PFSK-1 (cell line): ENCODE measurements around the gene LYPD5.

ENCODE experiments used
- FOXP2 ChIP-seq: optimal IDR thresholded peaks from 2 replicates; pipeline ENCODE3; 2011; ENCODE audit warnings: borderline replicate concordance, control low read depth, inconsistent platforms; ENCODE audit not compliant: insufficient read depth; ENCODE audit errors: extremely low read length, extremely low read depth
- POLR2AphosphoS5 ChIP-seq: IDR thresholded peaks from 2 replicates; pipeline ENCODE4 v1.6.1; 2012; ENCODE audit warnings: low read depth, mild to moderate bottlenecking, control low read depth, low read length, moderate library complexity
- REST ChIP-seq, 2 experiments: IDR thresholded peaks; 2 replicates each; pipeline versions ENCODE4 v1.6.1 to v1.8.0; 2011 to 2012; ENCODE audit warnings: low read depth in 2 of 2, low read length in 2 of 2, control low read depth in 1 of 2, inconsistent platforms in 1 of 2, mild to moderate bottlenecking in 1 of 2, moderate library complexity in 1 of 2; ENCODE audit not compliant: insufficient read depth in 1 of 2
- SIN3A ChIP-seq: IDR thresholded peaks from 2 replicates; pipeline ENCODE4 v1.6.1; 2012; ENCODE audit warnings: mild to moderate bottlenecking, low read length, moderate library complexity, borderline replicate concordance; ENCODE audit not compliant: insufficient read depth
- TAF1 ChIP-seq: IDR thresholded peaks from 2 replicates; pipeline ENCODE4 v1.6.1; 2012; ENCODE audit warnings: low read length, control low read depth, borderline replicate concordance; ENCODE audit not compliant: insufficient read depth

LYPD5 gene

DNA sequence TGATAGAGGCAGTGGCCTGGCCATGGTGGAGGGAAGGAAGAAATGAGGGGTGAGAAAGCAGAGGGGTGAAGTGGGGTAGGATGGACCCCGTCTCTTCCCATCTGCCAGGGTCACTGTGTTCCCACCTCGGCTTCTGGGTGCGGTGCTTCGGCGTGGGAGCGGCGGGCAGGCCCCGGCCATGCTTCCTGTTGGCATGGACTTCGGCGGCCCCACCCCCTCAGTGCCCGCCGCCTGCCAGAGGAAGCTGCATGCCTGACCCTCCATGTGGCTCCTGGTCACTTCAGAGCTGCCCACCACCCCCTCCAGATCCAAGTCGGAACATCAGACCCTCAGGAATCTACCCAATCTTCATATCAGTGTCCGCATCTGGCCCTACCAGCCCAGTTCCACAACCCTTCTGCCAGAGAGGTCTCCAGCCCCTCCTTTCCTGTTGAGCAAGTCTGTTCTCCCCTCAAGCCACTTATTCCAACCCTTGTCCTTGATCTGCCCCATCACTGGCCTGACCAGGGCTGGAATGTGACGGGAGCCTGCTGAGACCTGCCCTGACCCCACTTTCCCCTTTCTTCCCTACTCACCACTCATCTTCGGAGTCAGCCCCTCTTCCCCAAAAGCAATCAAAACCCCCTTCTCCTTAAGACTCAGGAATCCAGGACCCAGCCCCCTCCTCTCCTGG, 23.0 kb downstream of the LYPD5 start:
- TF ChIP-seq TAF1 (no peak), REST (IDR thresholded peaks at IDR 0.05; ENCODE audit: insufficient read depth in 1 of 2, low read depth in 2 of 2, low read length in 2 of 2) (no peak), POLR2AphosphoS5 (no peak), SIN3A (no peak), FOXP2 (no peak)

DNA sequence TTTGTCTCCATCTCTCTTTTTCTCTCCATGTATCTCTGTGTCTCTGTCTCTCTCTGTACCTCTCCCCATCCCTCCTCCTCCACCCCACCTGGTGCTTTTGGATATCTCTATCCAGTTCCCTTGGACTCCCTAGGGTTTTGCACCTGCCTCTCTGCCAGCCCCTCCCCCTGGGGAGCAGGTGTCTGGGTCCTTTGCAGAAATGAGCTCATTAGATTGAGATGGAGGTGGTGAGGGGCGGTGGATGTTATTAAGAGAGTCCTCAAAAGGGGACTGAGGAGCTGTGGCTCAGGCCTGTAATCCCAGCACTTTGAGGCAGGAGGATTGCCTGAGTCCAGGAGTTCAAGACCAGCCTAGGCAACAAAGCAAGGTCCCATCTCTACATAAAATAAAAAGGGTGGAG, 23.6 kb downstream of the LYPD5 start:
- no peak for TF ChIP-seq SIN3A
- TF ChIP-seq FOXP2: no peak
- no peak for TF ChIP-seq REST (IDR thresholded peaks at IDR 0.05; ENCODE audit: insufficient read depth in 1 of 2, low read depth in 2 of 2, low read length in 2 of 2)
- TF ChIP-seq TAF1: no peak
- TF ChIP-seq POLR2AphosphoS5: no peak

GRCh38 chr19:43777163-43777695, 25.0 kb downstream of the LYPD5 start:
- TF ChIP-seq FOXP2 (no peak), TAF1 (no peak), SIN3A (no peak), POLR2AphosphoS5 (no peak), REST (IDR thresholded peaks at IDR 0.05; ENCODE audit: insufficient read depth in 1 of 2, low read depth in 2 of 2, low read length in 2 of 2) (no peak)

GRCh38 chr19:43776286-43776685, 26.0 kb downstream of the LYPD5 start:
- TF ChIP-seq POLR2AphosphoS5 (no peak), SIN3A (no peak), TAF1 (no peak), FOXP2 (no peak), REST (IDR thresholded peaks at IDR 0.05; ENCODE audit: insufficient read depth in 1 of 2, low read depth in 2 of 2, low read length in 2 of 2) (no peak)
